Measurements from ENCODE around the gene IL31.

Gene IL31

GRCh38 chr12:122158700-122159285 lies 15.2 kb downstream of the IL31 start:
- no peak overlapping the region for H3K4me3 ChIP-seq (ENCODE audit: low read depth, low read length)

GRCh38 chr12:122155705-122156104 lies 18.3 kb downstream of the IL31 start:
- H3K4me3 ChIP-seq (ENCODE audit: low read depth, low read length): no peak overlapping the region

- H3K4me3 ChIP-seq (ENCODE audit: low read depth, low read length): no peak overlapping the region
Measured at GRCh38 chr12:122152754-122153153, 21.3 kb downstream of the IL31 start.

- no peak overlapping the region for H3K4me3 ChIP-seq (ENCODE audit: low read depth, low read length)
Measured at GRCh38 chr12:122150127-122150681, 23.8 kb downstream of the IL31 start.

GRCh38 chr12:122148657-122149056 lies 25.4 kb downstream of the IL31 start:
- no peak overlapping the region for H3K4me3 ChIP-seq (ENCODE audit: low read depth, low read length)

- H3K4me3 ChIP-seq (ENCODE audit: low read depth, low read length): no peak overlapping the region
Measured at GRCh38 chr12:122147514-122148290, 26.3 kb downstream of the IL31 start.

GRCh38 chr12:122145505-122146330 lies 28.3 kb downstream of the IL31 start:
- no peak overlapping the region for H3K4me3 ChIP-seq (ENCODE audit: low read depth, low read length)

- no peak overlapping the region for H3K4me3 ChIP-seq (ENCODE audit: low read depth, low read length)
Measured at GRCh38 chr12:122144885-122145284, 29.1 kb downstream of the IL31 start.

GRCh38 chr12:122142857-122143256 lies 31.2 kb downstream of the IL31 start:
- H3K4me3 ChIP-seq (ENCODE audit: low read depth, low read length): no peak overlapping the region

- H3K4me3 ChIP-seq (ENCODE audit: low read depth, low read length): no peak overlapping the region
Measured at GRCh38 chr12:122141911-122142725, 31.9 kb downstream of the IL31 start.

- H3K4me3 ChIP-seq (ENCODE audit: low read depth, low read length): no peak overlapping the region
Measured at GRCh38 chr12:122140467-122141257, 33.4 kb downstream of the IL31 start.

- no peak overlapping the region for H3K4me3 ChIP-seq (ENCODE audit: low read depth, low read length)
Measured at GRCh38 chr12:122139941-122140340, 34.1 kb downstream of the IL31 start.

- H3K4me3 ChIP-seq (ENCODE audit: low read depth, low read length): no peak overlapping the region
Measured at GRCh38 chr12:122139266-122139665, 34.8 kb downstream of the IL31 start.

GRCh38 chr12:122138616-122139015 lies 35.4 kb downstream of the IL31 start:
- H3K4me3 ChIP-seq (ENCODE audit: low read depth, low read length): no peak overlapping the region

- no peak overlapping the region for H3K4me3 ChIP-seq (ENCODE audit: low read depth, low read length)
Measured at GRCh38 chr12:122138181-122138580, 35.8 kb downstream of the IL31 start.

GRCh38 chr12:122137681-122138080 lies 36.3 kb downstream of the IL31 start:
- H3K4me3 ChIP-seq (ENCODE audit: low read depth, low read length): no peak overlapping the region

GRCh38 chr12:122137229-122137628 lies 36.8 kb downstream of the IL31 start:
- no peak overlapping the region for H3K4me3 ChIP-seq (ENCODE audit: low read depth, low read length)

- H3K4me3 ChIP-seq (ENCODE audit: low read depth, low read length): no peak overlapping the region
Measured at GRCh38 chr12:122135437-122136031, 38.5 kb downstream of the IL31 start.

- H3K4me3 ChIP-seq (ENCODE audit: low read depth, low read length): no peak overlapping the region
Measured at GRCh38 chr12:122133192-122133950, 40.6 kb downstream of the IL31 start.
